Transverse colon (tissue), 4 donors: ENCODE measurements around the gene NR1D1. TPM values are rescaled to one million over a fixed set of nuclear protein-coding genes. Genes with fewer than 3 reads are reported as not detected.
A peak's percentile ranks its signal among the peaks of the same experiment; 100 is the strongest.

ENCODE experiments used
- DNase-seq: peaks from one replicate; pipeline ENCODE4 v3.0.0-alpha.2; 2019
- H3K27ac ChIP-seq, 4 donors: fragments of 200-600 bp; sonication (generic); 2 replicates each; pipeline ENCODE4 v1.5.1; 2016 to 2018; ENCODE audit warnings: inconsistent platforms in 4 of 4
- H3K27me3 ChIP-seq: fragments of 200-600 bp; sonication (generic); 2 replicates; pipeline ENCODE4 v1.5.1; 2017; ENCODE audit warnings: inconsistent platforms
- H3K36me3 ChIP-seq, 4 donors: fragments of 200-600 bp; sonication (generic); 2 replicates each; pipeline ENCODE4 v1.5.1; 2017 to 2019; ENCODE audit warnings: inconsistent platforms in 4 of 4
- H3K4me1 ChIP-seq, 4 donors: fragments of 200-600 bp; sonication (generic); 2 replicates each; pipeline ENCODE4 v1.5.1; 2017 to 2020; ENCODE audit warnings: inconsistent platforms in 4 of 4
- H3K4me3 ChIP-seq, 4 donors: fragments of 200-600 bp; sonication (generic); 1 replicate in 1 of 4; 2 replicates in 3 of 4; pipeline versions ENCODE4 v1.5.1 to v1.6.1; 2017 to 2019; ENCODE audit warnings: inconsistent platforms in 4 of 4
- H3K9me3 ChIP-seq, 2 donors: fragments of 200-600 bp; sonication (generic); 2 replicates each; pipeline ENCODE4 v1.5.1; 2017 to 2019; ENCODE audit warnings: inconsistent platforms in 2 of 2
- EP300 ChIP-seq: sonication (generic); formaldehyde crosslinking; IDR thresholded peaks from one replicate; pipeline ENCODE4 v1.6.1; 2017; ENCODE audit warnings: antibody characterized with exemption, low read depth
- POLR2A ChIP-seq: fragments of 450-650 bp; IDR thresholded peaks from one replicate; pipeline ENCODE4 v1.6.1; 2016; ENCODE audit warnings: antibody characterized with exemption, mild to moderate bottlenecking, moderate library complexity
- POLR2AphosphoS5 ChIP-seq, 3 donors: sonication (generic); formaldehyde crosslinking; IDR thresholded peaks; one replicate each; pipeline ENCODE4 v1.6.1; 2016; ENCODE audit warnings: antibody characterized with exemption in 3 of 3
- WGBS, 2 donors: methylation state at CpG; one replicate each; pipeline ENCODE4 v1.1.5; 2018; ENCODE audit warnings: low coverage in 1 of 2; 5-methylcytosine and 5-hydroxymethylcytosine counted together
- in situ Hi-C, 4 donors: fragments of 200-750 bp; cut with MboI; loops; one replicate each; pipeline versions ENCODE4 v1.15.0 to v1.15.1; 2017; ENCODE audit warnings: low sequenced_read_pairs in 3 of 4, low pct_ligation_motif_present in 1 of 4, low pct_unique_long_range_greater_than_20kb in 1 of 4
- intact Hi-C: fragments of 100-400 bp; cut with DNase I; formaldehyde crosslinking; loops from one replicate; pipeline ENCODE4 v1.15.1; 2023; ENCODE audit warnings: low total_unique reads
- total RNA-seq, 4 donors: library from RNA; depleted of rRNA; stranded (reverse); fragments of >200 nt; gene quantifications; one replicate each; pipeline ENCODE4 v1.1.0, GENCODE V29; 2016
- TF ChIP-seq, protein P1 (sequence below), 5 experiments: fragments of 200-600 bp in 3 of 5; fragments of 450-650 bp in 2 of 5; sonication (generic) in 3 of 5; IDR thresholded peaks; 1 replicate in 2 of 5; 2 replicates in 3 of 5; pipeline ENCODE4 v1.5.1; 2016 to 2017; ENCODE audit warnings: antibody characterized with exemption in 5 of 5, inconsistent platforms in 3 of 5, mild to moderate bottlenecking in 2 of 5, moderate library complexity in 1 of 5

Gene NR1D1
- total RNA-seq, 4 donors from 2014 or later, result 4.8 to 18.0 (median 7.3) TPM

DNA sequence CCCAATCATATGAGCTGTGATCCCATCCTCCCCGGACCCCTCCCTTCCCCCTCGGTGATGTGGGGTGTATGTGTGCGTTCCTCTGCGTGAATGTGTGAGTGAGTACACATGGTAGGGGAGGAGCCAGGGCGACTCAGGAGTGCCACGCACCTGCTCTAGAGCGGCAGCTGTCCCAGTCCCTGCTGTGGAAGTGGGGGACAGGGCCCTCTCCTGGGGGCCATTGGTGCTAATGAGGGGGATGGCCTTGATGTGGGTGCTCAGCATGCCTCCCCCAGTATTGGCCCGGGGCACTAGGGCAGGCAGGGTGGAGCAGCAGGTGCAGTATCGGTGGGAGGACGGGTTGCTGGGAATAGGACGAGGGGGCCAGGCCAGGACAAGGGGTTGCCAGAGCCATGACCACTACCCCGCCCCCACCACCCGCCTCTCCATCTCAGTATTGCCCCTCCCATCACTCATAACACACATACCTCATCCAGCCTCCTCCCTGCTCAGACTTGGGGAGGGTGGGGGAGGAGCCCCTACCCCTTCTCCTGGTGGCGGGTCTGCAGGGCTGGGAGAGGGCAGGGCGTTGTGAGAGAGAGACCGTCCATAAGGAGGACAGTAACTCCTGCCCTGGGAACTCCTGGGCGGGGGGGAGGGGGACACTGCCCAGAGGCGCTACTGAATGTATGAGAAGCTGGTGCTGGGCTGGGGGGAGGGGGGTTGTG lies 8.5 kb downstream of the NR1D1 start:
- 51% methylated on average over 13 of the region's 18 CpGs; no CpG with 5 or more reads in 1 of the 2 donors for WGBS, 2 donors
- in situ Hi-C loops (no loop called here), intact Hi-C loops (no loop called here)
- H3K4me1 ChIP-seq, result peaks cover 29 to 57% (median 54%) of the 10 kb centered on the region in 4 donors
- H3K36me3 ChIP-seq, result peaks cover 0 to 39% (median 13%) of the 10 kb centered on the region in 4 donors
- H3K9me3 ChIP-seq, result no peaks in the 10 kb centered on the region
- peak overlapping the region; percentile 93 to 99 (median 96) for H3K27ac ChIP-seq
- H3K27me3 ChIP-seq, result no peaks in the 10 kb centered on the region
- TF ChIP-seq POLR2AphosphoS5 (IDR thresholded peaks at IDR 0.05), result no peak
- no peak for TF ChIP-seq EP300
- TF ChIP-seq, protein P1, sequence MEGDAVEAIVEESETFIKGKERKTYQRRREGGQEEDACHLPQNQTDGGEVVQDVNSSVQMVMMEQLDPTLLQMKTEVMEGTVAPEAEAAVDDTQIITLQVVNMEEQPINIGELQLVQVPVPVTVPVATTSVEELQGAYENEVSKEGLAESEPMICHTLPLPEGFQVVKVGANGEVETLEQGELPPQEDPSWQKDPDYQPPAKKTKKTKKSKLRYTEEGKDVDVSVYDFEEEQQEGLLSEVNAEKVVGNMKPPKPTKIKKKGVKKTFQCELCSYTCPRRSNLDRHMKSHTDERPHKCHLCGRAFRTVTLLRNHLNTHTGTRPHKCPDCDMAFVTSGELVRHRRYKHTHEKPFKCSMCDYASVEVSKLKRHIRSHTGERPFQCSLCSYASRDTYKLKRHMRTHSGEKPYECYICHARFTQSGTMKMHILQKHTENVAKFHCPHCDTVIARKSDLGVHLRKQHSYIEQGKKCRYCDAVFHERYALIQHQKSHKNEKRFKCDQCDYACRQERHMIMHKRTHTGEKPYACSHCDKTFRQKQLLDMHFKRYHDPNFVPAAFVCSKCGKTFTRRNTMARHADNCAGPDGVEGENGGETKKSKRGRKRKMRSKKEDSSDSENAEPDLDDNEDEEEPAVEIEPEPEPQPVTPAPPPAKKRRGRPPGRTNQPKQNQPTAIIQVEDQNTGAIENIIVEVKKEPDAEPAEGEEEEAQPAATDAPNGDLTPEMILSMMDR (IDR thresholded peaks at IDR 0.05), result no peak
- TF ChIP-seq POLR2A, result no peak
- H3K4me3 ChIP-seq, result no peak overlapping the region
- DNase-seq, result no peak

DNA sequence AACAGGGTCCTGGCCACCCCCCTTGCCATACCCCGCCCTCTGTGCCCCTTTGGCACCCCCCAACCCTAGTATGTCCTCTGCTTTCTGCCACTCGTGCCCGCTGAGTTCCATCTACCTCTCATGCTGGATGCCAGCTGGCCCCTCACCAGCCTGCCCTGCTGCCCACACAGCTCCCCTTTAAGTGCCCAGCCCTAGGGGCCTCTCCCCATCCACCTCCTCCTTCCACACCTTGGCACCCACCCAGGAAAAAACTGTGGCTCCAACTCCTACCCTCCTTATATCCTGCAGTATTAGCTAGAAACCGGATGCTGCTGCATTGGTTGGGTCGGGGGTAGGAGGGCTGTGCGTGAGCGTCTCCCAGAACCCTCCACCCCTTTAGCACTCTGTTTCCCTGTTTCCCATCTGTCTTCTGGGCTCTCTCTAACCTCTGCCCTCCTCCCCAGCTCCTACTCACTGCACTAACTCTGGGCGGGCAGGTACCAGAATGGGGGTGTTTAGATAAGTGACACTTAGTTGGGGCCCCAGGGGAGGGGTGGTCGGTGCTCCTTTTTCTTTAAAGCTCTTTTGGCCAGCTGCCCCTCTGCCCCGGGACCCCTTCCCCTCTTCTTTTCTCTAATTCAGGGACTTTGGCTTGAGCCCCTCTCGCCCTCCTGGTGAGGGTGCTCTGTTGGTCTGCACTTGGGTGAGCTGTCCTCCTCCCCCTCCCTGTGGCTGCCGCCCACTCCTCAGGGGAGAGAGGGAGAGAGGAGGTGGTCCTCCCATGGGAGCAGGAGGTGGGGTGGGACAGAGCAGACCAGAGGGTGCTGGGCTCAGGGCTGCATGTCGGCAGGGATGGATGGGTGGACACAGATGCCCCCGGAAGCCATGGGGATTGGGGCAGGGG lies 9.9 kb downstream of the NR1D1 start:
- WGBS, 2 donors, result 70 to 75% methylated on average over 8 to 14 of the region's 14 CpGs
- no peaks in the 10 kb centered on the region for H3K27me3 ChIP-seq
- H3K27ac ChIP-seq, result peak overlapping the region; percentile 33 to 99 (median 94)
- H3K4me1 ChIP-seq, result peaks cover 17 to 48% (median 44%) of the 10 kb centered on the region in 4 donors
- intact Hi-C loops (no loop called here), in situ Hi-C loops (no loop called here)
- peaks cover 0 to 48% (median 15%) of the 10 kb centered on the region in 4 donors for H3K36me3 ChIP-seq
- H3K4me3 ChIP-seq, result no peak overlapping the region
- H3K9me3 ChIP-seq, result no peaks in the 10 kb centered on the region
- TF ChIP-seq POLR2A (no peak), POLR2AphosphoS5 (IDR thresholded peaks at IDR 0.05) (no peak)
- DNase-seq, result no peak

DNA sequence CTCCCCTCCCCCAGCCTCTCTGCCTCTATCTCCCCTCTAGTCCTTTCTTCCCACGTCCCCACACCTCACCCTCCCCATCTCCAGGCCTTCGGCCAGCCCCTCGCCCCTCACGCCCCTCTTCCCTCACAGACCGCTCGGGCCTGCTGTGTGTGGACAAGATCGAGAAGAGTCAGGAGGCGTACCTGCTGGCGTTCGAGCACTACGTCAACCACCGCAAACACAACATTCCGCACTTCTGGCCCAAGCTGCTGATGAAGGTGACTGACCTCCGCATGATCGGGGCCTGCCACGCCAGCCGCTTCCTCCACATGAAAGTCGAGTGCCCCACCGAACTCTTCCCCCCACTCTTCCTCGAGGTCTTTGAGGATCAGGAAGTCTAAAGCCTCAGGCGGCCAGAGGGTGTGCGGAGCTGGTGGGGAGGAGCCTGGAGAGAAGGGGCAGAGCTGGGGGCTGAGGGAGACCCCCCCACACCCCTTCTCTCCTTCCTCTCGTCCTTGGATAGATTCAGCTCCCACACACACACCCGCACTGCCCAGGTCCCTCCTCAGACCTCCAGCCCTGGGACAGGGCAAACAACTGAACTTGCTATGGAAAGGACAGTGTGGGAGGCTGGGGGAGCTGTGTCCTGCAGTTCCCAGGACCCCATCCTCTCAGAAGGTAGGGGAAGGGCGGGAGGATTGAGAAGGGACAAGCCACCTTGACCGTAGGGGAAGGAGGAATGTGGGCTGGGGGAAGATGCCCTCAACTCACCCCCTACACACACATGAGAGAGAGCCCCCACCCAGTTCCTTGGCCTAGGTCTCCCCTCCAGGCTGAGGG lies 11.1 kb downstream of the NR1D1 start:
- in situ Hi-C loops, result no loop called here
- no peak overlapping the region for H3K4me3 ChIP-seq
- peaks cover 11 to 38% (median 35%) of the 10 kb centered on the region in 4 donors for H3K4me1 ChIP-seq
- H3K27me3 ChIP-seq, result no peaks in the 10 kb centered on the region
- 40 to 78% methylated on average over 1 to 26 of the region's 26 CpGs for WGBS, 2 donors
- intact Hi-C loops, result no loop called here
- H3K36me3 ChIP-seq, result peaks cover 0 to 50% (median 19%) of the 10 kb centered on the region in 4 donors
- TF ChIP-seq EP300 (no peak), POLR2AphosphoS5 (IDR thresholded peaks at IDR 0.05) (no peak), POLR2A (no peak)
- TF ChIP-seq, protein P1 (IDR thresholded peaks at IDR 0.05), result no peak
- peak overlapping the region; percentile 33 to 99 (median 94) for H3K27ac ChIP-seq
- DNase-seq, result no peak
- no peaks in the 10 kb centered on the region for H3K9me3 ChIP-seq

DNA sequence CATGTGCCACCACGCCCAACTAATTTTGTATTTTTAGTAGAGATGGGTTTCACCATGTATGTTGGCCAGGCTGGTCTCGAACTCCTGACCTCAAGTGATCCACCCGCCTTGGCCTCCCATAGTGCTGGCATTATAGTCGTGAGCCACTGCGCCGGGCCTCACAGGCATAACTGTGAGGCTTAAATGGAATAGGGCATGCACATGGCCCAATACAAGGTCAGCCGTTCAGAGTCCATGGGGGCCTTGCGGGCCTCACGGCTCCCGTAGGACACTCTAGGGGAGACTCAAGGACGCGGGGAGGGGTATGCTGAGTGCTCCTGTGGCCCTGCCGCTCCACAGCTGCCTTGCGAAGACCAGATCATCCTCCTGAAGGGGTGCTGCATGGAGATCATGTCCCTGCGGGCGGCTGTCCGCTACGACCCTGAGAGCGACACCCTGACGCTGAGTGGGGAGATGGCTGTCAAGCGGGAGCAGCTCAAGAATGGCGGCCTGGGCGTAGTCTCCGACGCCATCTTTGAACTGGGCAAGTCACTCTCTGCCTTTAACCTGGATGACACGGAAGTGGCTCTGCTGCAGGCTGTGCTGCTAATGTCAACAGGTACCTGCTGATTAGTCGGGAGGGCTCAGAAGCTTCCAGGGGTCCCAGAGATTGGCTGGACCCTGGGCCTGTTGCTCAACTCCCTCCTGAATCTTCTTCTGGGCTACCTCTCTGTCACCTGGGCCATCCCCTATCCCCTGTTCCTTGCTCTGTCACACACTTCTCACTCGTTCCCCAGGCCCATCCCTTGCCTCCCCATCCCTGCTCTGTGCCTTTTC lies 12.3 kb downstream of the NR1D1 start:
- intact Hi-C loops (no loop called here), in situ Hi-C loops (no loop called here)
- Histone ChIP-seq H3K27me3 (no peaks in the 10 kb centered on the region), H3K27ac (peak overlapping the region in 2 of 4 donors; percentile 93 to 99), H3K9me3 (no peaks in the 10 kb centered on the region), H3K36me3 (peaks cover 0 to 49% (median 17%) of the 10 kb centered on the region in 4 donors), H3K4me1 (peaks cover 7 to 36% (median 24%) of the 10 kb centered on the region in 4 donors), H3K4me3 (no peak overlapping the region)
- TF ChIP-seq, protein P1 (IDR thresholded peaks at IDR 0.05), result no peak
- no peak for TF ChIP-seq EP300
- no peak for TF ChIP-seq POLR2A
- no peak for TF ChIP-seq POLR2AphosphoS5 (IDR thresholded peaks at IDR 0.05)
- 86 to 90% methylated on average over 2 to 28 of the region's 28 CpGs for WGBS, 2 donors
- no peak for DNase-seq
